ENCODE results near the gene WDR33.

DNA sequence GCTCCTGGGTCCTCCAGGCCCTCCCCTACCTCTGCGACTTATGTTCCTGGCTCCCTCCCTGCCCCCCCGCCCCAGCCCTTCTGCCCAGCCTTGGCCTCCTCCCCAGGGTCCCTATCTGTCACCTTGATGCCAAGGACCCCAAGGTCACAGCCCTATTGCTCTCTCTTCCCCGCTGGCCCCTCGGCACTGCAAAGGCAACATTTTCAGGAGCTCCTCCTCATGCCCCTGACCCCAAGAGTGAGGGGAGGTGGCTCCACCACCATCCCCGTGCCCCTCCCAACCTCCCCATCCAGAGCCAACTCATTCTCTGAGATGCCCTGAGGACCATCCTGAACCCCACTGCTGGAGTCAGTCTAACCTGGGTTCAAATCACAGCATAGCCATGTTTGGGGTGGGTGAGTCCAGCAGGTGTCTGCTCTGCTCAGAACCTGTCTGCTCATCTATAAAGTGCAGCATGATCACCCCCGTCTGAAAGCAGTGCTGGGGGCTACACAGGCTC, 147.4 kb downstream of the WDR33 start:
- TF ChIP-seq, protein P1, sequence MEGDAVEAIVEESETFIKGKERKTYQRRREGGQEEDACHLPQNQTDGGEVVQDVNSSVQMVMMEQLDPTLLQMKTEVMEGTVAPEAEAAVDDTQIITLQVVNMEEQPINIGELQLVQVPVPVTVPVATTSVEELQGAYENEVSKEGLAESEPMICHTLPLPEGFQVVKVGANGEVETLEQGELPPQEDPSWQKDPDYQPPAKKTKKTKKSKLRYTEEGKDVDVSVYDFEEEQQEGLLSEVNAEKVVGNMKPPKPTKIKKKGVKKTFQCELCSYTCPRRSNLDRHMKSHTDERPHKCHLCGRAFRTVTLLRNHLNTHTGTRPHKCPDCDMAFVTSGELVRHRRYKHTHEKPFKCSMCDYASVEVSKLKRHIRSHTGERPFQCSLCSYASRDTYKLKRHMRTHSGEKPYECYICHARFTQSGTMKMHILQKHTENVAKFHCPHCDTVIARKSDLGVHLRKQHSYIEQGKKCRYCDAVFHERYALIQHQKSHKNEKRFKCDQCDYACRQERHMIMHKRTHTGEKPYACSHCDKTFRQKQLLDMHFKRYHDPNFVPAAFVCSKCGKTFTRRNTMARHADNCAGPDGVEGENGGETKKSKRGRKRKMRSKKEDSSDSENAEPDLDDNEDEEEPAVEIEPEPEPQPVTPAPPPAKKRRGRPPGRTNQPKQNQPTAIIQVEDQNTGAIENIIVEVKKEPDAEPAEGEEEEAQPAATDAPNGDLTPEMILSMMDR (IDR thresholded peaks at IDR 0.05; ENCODE audit: borderline replicate concordance, extremely low read depth, low read length, poor library complexity, severe bottlenecking) = no peak
- TF ChIP-seq EZH2 (IDR thresholded peaks at IDR 0.05; ENCODE audit: borderline replicate concordance, low read depth, low read length, severe bottlenecking) = no peak

Data from DND-41 (cell line).